ENCODE measurements around the gene KCNG1. TPM values are rescaled to one million over a fixed set of nuclear protein-coding genes. Genes with fewer than 3 reads are reported as not detected.

KCNG1 gene
- total and polyA plus RNA-seq, 2 experiments from 2014 or later, result 8.1 to 26.3 TPM

DNA sequence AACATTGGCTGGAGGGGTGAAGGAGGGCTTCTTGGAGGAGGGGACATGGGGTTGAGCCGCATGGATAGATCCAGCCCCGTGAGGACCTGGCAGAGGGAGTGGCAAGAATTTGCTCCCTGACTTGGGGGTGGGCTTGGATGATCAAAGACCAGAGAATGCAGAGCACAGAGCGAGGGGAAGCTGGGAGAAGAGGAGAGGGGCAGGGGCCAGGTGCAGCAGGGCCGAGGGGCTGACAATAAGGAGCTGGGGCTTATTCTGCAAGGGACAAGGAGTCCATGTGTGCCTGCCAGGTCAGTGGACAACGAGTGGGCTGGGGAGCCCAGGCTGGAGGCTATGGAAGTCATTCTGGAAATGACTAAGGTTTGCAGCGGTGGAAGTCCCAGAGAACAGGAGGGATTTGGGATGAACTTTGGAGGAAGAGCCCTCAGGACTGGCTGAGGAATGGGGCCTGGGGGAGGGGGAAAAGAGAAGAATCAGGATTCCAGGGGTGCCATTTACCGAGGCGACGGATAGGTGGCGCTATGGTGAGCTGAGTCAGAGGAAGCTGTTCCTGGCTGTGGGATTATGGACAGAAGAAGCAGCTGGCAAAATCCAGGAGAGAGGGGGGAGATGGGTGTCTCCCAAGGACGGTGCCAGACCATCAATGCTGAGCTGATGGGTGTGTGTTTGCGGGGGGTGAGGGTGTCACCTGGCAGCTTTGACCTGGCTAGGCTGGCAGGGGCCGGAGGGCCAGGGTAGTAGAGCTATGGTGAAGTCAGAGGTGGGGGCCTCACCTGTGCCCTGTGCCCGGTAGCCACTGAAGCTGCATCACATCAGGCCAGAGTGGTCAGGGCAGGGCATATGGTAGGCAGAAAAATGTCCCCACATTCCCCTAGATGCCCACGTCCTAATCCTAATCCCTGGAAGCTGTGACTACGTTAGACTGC, 7.8 kb downstream of the KCNG1 start:
- no peak overlapping the region; the same call in 1 of the 2 replicates for H3K27ac Mint-ChIP-seq
- Histone ChIP-seq H3K9me2 (ENCODE audit: insufficient read depth) (no peaks in the 10 kb centered on the region), H3F3A (replicated peaks; ENCODE audit: low read depth) (no peaks in the 10 kb centered on the region), H4K20me1 (replicated peaks; ENCODE audit: insufficient read depth) (peaks cover 2% of the 10 kb centered on the region; the same call in 1 of the 2 replicates), H2AFZ (no peak overlapping the region), H3K4me3 (0 out of 2 replicates have a peak overlapping the region, but pooled peaks have one; percentile 28), H3K79me2 (replicated peaks; ENCODE audit: insufficient read depth) (no peaks in the 10 kb centered on the region; the same call in 1 of the 2 replicates), H3K27me3 (ENCODE audit: insufficient read depth) (no peaks in the 10 kb centered on the region), H3K27ac (ENCODE audit: low read depth) (no peak overlapping the region), H3K36me3 (ENCODE audit: insufficient read depth) (no peaks in the 10 kb centered on the region), H3K4me2 (peak overlapping the region; percentile 78), H3K4me1 (ENCODE audit: insufficient read depth) (peaks cover 24% of the 10 kb centered on the region)
- peaks cover 28% of the 10 kb centered on the region for H3K4me1 Mint-ChIP-seq
- H3K4me3 Mint-ChIP-seq, result no peak overlapping the region; the same call in 2 of the 3 replicates
- peaks cover 2% of the 10 kb centered on the region for H3K27me3 Mint-ChIP-seq (ENCODE audit: insufficient read depth, low read depth, poor library complexity)
- no peak for TF ChIP-seq EZH2 (IDR thresholded peaks at IDR 0.05; ENCODE audit: low read depth, unreplicated experiment)
- TF ChIP-seq, protein P1, sequence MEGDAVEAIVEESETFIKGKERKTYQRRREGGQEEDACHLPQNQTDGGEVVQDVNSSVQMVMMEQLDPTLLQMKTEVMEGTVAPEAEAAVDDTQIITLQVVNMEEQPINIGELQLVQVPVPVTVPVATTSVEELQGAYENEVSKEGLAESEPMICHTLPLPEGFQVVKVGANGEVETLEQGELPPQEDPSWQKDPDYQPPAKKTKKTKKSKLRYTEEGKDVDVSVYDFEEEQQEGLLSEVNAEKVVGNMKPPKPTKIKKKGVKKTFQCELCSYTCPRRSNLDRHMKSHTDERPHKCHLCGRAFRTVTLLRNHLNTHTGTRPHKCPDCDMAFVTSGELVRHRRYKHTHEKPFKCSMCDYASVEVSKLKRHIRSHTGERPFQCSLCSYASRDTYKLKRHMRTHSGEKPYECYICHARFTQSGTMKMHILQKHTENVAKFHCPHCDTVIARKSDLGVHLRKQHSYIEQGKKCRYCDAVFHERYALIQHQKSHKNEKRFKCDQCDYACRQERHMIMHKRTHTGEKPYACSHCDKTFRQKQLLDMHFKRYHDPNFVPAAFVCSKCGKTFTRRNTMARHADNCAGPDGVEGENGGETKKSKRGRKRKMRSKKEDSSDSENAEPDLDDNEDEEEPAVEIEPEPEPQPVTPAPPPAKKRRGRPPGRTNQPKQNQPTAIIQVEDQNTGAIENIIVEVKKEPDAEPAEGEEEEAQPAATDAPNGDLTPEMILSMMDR (conservative IDR thresholded peaks at IDR 0.05; ENCODE audit: low read depth in 2 of 2), result peak; percentile 82 to 90
- H3K9me3 Mint-ChIP-seq, result no peaks in the 10 kb centered on the region
- DNase-seq (ENCODE audit: low spot score) (peak; percentile 91), ATAC-seq (peak; percentile 83)
- H3K36me3 Mint-ChIP-seq (ENCODE audit: low read depth), result peaks cover 12% of the 10 kb centered on the region

DNA sequence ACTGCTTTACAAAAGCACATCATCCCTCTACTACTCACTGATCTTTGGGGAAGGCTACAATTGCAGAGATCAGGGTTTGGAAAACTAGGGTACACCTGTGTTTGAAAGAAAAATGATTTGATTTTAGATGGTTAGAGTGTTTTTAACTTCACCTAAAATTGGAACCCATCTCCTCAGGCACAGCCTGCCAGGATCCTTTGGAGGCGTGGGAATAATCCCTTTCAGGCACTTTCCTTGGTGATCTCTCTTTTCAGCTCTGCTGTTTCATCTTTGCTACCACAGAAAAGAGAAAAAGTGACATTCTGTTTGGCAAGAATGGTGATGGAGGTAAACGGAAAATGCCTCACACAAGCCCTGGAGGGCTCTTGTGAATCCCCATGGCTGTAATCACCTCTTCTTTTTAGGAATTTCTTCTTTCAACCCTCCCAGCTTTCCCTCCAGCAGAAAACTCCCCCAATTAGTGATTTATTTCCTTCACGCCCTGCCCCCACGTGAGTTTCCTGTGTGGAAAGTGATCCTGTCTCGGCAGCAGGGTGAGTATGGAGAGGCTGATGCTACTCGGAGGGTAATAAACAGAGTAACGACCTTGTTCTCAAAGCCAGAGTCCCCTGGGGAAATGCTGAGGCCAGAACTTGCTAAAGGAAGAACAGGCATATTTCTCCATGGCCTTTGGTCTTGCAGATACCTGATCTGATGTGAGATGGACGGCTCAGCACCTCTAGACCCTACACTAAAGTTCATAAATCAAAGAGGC, 9.2 kb downstream of the KCNG1 start:
- no peak for TF ChIP-seq ZNF114 (CRISPR knock-in tag; IDR thresholded peaks at IDR 0.05)
- TF ChIP-seq EZH2 (IDR thresholded peaks at IDR 0.05; ENCODE audit: low read depth, unreplicated experiment), result no peak
- TF ChIP-seq, protein P2, sequence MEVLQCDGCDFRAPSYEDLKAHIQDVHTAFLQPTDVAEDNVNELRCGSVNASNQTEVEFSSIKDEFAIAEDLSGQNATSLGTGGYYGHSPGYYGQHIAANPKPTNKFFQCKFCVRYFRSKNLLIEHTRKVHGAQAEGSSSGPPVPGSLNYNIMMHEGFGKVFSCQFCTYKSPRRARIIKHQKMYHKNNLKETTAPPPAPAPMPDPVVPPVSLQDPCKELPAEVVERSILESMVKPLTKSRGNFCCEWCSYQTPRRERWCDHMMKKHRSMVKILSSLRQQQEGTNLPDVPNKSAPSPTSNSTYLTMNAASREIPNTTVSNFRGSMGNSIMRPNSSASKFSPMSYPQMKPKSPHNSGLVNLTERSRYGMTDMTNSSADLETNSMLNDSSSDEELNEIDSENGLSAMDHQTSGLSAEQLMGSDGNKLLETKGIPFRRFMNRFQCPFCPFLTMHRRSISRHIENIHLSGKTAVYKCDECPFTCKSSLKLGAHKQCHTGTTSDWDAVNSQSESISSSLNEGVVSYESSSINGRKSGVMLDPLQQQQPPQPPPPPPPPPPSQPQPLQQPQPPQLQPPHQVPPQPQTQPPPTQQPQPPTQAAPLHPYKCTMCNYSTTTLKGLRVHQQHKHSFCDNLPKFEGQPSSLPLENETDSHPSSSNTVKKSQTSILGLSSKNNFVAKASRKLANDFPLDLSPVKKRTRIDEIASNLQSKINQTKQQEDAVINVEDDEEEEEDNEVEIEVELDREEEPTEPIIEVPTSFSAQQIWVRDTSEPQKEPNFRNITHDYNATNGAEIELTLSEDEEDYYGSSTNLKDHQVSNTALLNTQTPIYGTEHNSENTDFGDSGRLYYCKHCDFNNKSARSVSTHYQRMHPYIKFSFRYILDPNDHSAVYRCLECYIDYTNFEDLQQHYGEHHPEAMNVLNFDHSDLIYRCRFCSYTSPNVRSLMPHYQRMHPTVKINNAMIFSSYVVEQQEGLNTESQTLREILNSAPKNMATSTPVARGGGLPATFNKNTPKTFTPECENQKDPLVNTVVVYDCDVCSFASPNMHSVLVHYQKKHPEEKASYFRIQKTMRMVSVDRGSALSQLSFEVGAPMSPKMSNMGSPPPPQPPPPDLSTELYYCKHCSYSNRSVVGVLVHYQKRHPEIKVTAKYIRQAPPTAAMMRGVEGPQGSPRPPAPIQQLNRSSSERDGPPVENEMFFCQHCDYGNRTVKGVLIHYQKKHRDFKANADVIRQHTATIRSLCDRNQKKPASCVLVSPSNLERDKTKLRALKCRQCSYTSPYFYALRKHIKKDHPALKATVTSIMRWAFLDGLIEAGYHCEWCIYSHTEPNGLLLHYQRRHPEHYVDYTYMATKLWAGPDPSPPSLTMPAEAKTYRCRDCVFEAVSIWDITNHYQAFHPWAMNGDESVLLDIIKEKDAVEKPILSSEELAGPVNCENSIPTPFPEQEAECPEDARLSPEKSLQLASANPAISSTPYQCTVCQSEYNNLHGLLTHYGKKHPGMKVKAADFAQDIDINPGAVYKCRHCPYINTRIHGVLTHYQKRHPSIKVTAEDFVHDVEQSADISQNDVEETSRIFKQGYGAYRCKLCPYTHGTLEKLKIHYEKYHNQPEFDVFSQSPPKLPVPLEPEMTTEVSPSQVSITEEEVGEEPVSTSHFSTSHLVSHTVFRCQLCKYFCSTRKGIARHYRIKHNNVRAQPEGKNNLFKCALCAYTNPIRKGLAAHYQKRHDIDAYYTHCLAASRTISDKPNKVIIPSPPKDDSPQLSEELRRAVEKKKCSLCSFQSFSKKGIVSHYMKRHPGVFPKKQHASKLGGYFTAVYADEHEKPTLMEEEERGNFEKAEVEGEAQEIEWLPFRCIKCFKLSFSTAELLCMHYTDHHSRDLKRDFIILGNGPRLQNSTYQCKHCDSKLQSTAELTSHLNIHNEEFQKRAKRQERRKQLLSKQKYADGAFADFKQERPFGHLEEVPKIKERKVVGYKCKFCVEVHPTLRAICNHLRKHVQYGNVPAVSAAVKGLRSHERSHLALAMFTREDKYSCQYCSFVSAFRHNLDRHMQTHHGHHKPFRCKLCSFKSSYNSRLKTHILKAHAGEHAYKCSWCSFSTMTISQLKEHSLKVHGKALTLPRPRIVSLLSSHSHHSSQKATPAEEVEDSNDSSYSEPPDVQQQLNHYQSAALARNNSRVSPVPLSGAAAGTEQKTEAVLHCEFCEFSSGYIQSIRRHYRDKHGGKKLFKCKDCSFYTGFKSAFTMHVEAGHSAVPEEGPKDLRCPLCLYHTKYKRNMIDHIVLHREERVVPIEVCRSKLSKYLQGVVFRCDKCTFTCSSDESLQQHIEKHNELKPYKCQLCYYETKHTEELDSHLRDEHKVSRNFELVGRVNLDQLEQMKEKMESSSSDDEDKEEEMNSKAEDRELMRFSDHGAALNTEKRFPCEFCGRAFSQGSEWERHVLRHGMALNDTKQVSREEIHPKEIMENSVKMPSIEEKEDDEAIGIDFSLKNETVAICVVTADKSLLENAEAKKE (CRISPR knock-in tag; IDR thresholded peaks at IDR 0.05), result no peak
- no peak for TF ChIP-seq STAT1 (IDR thresholded peaks at IDR 0.05; ENCODE audit: unreplicated experiment)
- no peak for TF ChIP-seq CREB1 (CRISPR knock-in tag; IDR thresholded peaks at IDR 0.05; ENCODE audit: low read depth)
- no peak for TF ChIP-seq NANOG (IDR thresholded peaks at IDR 0.05; ENCODE audit: borderline replicate concordance)
- no peak for TF ChIP-seq ZNF331 (CRISPR knock-in tag; IDR thresholded peaks at IDR 0.05; ENCODE audit: low read depth)
- Histone ChIP-seq H3K9me2 (ENCODE audit: insufficient read depth) (no peaks in the 10 kb centered on the region), H3K4me1 (ENCODE audit: insufficient read depth) (peaks cover 18% of the 10 kb centered on the region), H3K27me3 (ENCODE audit: insufficient read depth) (no peaks in the 10 kb centered on the region), H3K4me3 (no peak overlapping the region), H2AFZ (no peak overlapping the region), H3K4me2 (peak overlapping the region; percentile 58), H4K20me1 (replicated peaks; ENCODE audit: insufficient read depth) (peaks cover 2% of the 10 kb centered on the region; the same call in 1 of the 2 replicates), H3K79me2 (replicated peaks; ENCODE audit: insufficient read depth) (no peaks in the 10 kb centered on the region), H3K27ac (ENCODE audit: low read depth) (no peak overlapping the region; the same call in 1 of the 2 replicates), H3K36me3 (ENCODE audit: insufficient read depth) (no peaks in the 10 kb centered on the region), H3F3A (replicated peaks; ENCODE audit: low read depth) (no peaks in the 10 kb centered on the region)
- ATAC-seq (no peak), DNase-seq (ENCODE audit: low spot score) (no peak)
- H3K4me3 Mint-ChIP-seq, result no peak overlapping the region; the same call in 2 of the 3 replicates
- peaks cover 12% of the 10 kb centered on the region for H3K36me3 Mint-ChIP-seq (ENCODE audit: low read depth)
- H3K9me3 Mint-ChIP-seq, result no peaks in the 10 kb centered on the region
- peaks cover 22% of the 10 kb centered on the region for H3K4me1 Mint-ChIP-seq
- H3K27ac Mint-ChIP-seq, result no peak overlapping the region; the same call in 1 of the 2 replicates
- H3K27me3 Mint-ChIP-seq (ENCODE audit: insufficient read depth, low read depth, poor library complexity), result peaks cover 6% of the 10 kb centered on the region
